ENCODE measurements around the gene TLE2.
A peak's percentile ranks its signal among the peaks of the same experiment; 100 is the strongest.

The TLE2 gene

DNA sequence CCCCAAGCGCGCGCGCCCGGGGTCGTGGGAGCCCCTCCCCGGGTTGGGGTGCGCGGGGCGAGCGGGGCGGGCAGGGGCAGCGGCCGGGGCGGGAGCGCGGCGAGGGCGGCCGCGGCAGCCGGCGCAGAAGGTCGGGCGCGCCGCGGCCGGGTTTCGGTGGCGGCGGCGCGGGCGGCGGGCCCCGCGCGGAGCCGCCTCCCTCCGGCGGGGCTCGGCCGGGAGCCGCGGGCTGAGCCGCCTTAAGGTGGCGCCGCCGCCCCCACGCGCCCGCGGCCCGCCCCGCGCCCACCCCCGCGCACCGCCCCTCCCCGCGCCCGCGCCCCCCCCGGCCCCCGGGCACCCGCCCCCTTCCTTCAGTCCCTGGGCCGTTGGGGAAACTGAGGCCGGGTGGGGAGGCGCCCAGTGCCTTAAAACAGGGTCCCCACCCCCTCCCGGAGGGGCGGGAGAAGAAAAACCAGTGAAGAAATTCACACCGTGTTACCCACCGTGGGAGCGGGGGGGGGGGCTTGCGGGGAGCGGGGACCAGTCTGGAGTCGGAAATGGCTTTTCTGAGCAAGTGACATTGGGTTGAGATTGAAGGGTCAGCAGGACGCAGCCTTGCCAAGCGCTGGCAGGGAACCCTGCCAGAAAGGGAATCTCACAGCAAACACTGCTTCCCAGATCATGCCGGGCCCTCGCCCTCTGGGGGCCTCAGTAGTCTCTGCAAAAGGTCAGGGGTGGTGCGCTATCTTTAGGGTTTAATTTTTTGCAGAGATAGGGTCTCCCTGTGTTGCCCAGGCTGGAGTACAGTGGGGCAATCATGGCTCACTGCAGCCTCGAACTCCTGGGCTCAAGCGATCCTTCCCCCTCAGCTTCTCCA lies at the start of gene TLE2:
TLE2 (minus strand) TSS at position 216 of the 859 bp plus-strand sequence. CDS start 376 bp downstream, outside the sequence.
- DNase-seq = no peak

GRCh38 chr19:3075605-3076431 lies 46.7 kb upstream of the TLE2 start:
- DNase-seq = peak; percentile 57 to 78 (median 66)

- no peak for DNase-seq
Measured at GRCh38 chr19:3073931-3074595, 45.0 kb upstream of the TLE2 start.

- no peak for DNase-seq
Measured at GRCh38 chr19:3073159-3073563, 44.1 kb upstream of the TLE2 start.

- no peak for DNase-seq
Measured at GRCh38 chr19:3071768-3072167, 42.7 kb upstream of the TLE2 start.

- no peak for DNase-seq
Measured at GRCh38 chr19:3068071-3068470, 39.0 kb upstream of the TLE2 start.

- DNase-seq = no peak
Measured at GRCh38 chr19:3067563-3067962, 38.5 kb upstream of the TLE2 start.

GRCh38 chr19:3066482-3067049 lies 37.5 kb upstream of the TLE2 start:
- no peak for DNase-seq

GRCh38 chr19:3065675-3066357 lies 36.7 kb upstream of the TLE2 start:
- DNase-seq = no peak

- DNase-seq = no peak
Measured at GRCh38 chr19:3064011-3064330, 34.9 kb upstream of the TLE2 start.

DNA sequence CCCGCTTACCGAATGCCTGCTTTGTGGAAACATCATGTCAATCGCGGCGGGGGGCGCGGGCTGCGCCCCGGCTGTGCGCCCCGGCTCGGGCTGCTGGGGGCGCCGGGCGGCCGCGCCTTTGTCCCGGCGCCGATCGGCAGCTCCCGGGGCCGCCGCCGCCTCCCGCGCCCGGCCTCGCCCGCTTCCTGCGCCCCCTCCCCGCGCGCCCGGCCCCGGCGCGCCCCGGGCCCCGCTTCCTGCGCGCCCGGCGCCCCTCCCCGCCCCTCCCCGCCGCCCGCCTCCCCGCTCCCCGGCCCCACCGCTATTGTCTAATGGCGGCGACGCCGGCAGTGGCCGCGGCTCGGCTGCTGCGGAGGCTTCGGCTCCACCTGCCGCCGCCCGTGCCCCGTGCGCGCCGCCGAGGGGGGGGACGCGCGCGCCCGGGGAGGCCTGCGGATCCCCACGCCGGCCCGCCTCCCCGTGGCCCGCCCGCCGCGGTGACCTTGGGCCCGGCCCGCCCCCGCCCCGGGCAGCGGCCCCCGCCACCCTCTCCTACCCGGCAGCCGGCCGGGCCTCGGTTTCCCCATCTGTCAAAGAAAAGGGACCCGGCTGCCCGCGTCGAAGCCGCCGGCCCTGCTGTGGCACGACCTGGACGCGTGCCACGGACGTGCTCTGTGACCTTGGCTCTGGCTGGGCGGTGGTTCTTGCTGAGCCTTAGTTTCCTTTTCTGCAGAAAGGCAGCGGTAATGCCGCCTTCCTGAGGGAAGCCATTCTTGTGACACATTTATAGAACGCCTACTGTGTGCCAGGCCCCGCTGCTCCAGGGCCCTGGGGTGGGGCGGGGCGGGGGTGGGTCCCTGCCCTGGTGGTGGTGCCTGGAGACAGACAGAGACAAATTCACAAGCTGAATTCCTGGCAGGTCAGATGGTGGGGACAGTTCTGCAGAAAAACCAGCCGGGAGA lies 33.4 kb upstream of the TLE2 start, which contains the start of gene TLE5:
TLE5 (minus strand) TSS at position 331 of the 941 bp plus-strand sequence; CDS start at position 36, 295 bp downstream.
- DNase-seq = peak; percentile 33 to 70 (median 62)

- DNase-seq = peak in 3 of 4 experiments; percentile 25 to 83 (median 80)
Measured at GRCh38 chr19:3061182-3062161, 32.4 kb upstream of the TLE2 start.

DNA sequence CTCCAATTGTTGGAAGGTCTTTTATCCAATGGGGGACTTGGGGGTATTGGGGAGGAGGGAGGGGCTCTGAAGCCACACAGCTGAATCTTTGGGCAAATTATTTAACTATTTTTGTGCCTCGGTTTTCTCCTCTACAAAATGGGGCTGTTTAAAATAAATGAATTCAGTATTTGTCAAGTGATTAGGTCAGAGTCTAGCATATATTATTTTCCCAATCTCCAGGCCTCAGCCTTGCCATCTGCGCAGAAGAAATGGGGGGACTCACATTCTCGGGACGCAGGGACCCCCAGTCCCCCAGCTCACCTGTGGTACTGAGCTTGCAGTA lies 31.7 kb upstream of the TLE2 start:
- DNase-seq = no peak

GRCh38 chr19:3059653-3060052 lies 30.6 kb upstream of the TLE2 start:
- no peak for DNase-seq

GRCh38 chr19:3058821-3059314 lies 29.8 kb upstream of the TLE2 start:
- no peak for DNase-seq

- DNase-seq = no peak
Measured at GRCh38 chr19:3058009-3058820, 29.1 kb upstream of the TLE2 start.

DNA sequence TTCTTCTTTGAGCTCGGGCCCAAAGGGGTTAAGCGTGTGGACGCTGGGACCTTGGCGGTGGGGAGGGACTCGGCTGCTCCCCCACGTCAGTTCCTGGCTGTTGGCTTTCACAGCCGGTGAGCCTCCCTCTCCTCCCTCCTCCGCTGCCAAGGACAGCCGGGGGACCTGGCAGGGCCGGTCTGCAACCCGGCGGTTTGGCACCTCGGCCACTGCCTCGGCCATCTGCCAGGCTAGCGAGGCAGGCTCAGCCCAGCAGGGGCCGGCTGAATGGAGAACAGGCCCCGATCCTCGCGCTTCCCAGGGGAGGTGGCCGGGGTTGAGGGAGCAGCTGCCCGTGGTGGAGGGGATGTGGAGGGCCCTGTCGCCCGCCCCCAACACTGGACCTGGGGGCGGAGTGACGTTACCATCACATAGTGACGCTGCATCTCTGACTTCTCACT lies 28.2 kb upstream of the TLE2 start:
- DNase-seq = no peak

- DNase-seq = no peak
Measured at GRCh38 chr19:3056417-3057088, 27.5 kb upstream of the TLE2 start.
